ENCODE data around the gene PCDHB8. TPM values are rescaled to one million over a fixed set of nuclear protein-coding genes. Genes with fewer than 3 reads are reported as not detected.
"Not testable (repeated sequence)": the region's sequence is repeated elsewhere in the genome, so short reads cannot be mapped to it uniquely, and the experiment has no call there.

Gene PCDHB8
- total RNA-seq (ENCODE audit: low replicate concordance), result 0.99 and 3.9 TPM in 2 replicates
- long read RNA-seq, partial matches to known transcripts, result 0 of 1 reads
- long read RNA-seq, other reads (novel, unspliced or antisense), result 0 of 1 reads

DNA sequence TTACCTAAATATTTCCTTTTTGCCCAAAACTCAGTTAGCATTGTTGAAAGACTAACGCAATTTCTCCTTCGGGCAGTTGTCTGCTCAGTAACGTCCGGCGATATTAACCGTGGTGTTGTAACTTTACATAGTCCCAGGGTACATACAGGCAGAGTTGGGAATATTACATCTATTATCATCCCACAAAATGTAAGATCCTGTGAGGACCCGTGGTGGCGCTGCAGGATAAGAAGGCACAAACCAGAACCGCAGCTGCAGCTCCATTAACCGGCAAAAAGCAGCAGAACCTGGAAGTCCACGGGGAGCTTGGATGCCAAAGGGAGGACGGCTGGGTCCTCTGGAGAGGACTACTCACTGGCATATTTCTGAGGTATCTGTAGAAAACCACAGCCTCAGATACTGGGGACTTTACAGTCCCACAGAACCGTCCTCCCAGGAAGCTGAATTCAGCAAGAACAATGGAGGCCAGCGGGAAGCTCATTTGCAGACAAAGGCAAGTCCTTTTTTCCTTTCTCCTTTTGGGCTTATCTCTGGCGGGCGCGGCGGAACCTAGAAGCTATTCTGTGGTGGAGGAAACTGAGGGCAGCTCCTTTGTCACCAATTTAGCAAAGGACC lies at the start of gene PCDHB8:
Gene PCDHB8, plus strand, starts transcription at position 214 of the 615 bp plus-strand sequence. Its CDS starts 245 bp downstream, at position 459.
- H3K27ac Mint-ChIP-seq; H3K4me1 Mint-ChIP-seq (ENCODE audit: unreplicated experiment); H3K9me3 Mint-ChIP-seq; DNase-seq (ENCODE audit: extremely low spot score, unreplicated experiment); H3K36me3 Mint-ChIP-seq; H3K4me3 Mint-ChIP-seq; H3K27me3 Mint-ChIP-seq: not testable (repeated sequence)

GRCh38 chr5:141135030-141135717 lies 42.4 kb upstream of the PCDHB8 start, which contains the start of gene PCDHB5:
Gene PCDHB5, plus strand, starts transcription at chr5:141135206. Its CDS starts 229 bp downstream, at chr5:141135435.
- no peak for DNase-seq (ENCODE audit: extremely low spot score, unreplicated experiment)
- H3K36me3 Mint-ChIP-seq, result peaks cover 25% of the 10 kb centered on the region
- H3K9me3 Mint-ChIP-seq, result peaks cover 29% of the 10 kb centered on the region

GRCh38 chr5:141135718-141136266 lies 41.8 kb upstream of the PCDHB8 start:
- TF ChIP-seq, protein P1, sequence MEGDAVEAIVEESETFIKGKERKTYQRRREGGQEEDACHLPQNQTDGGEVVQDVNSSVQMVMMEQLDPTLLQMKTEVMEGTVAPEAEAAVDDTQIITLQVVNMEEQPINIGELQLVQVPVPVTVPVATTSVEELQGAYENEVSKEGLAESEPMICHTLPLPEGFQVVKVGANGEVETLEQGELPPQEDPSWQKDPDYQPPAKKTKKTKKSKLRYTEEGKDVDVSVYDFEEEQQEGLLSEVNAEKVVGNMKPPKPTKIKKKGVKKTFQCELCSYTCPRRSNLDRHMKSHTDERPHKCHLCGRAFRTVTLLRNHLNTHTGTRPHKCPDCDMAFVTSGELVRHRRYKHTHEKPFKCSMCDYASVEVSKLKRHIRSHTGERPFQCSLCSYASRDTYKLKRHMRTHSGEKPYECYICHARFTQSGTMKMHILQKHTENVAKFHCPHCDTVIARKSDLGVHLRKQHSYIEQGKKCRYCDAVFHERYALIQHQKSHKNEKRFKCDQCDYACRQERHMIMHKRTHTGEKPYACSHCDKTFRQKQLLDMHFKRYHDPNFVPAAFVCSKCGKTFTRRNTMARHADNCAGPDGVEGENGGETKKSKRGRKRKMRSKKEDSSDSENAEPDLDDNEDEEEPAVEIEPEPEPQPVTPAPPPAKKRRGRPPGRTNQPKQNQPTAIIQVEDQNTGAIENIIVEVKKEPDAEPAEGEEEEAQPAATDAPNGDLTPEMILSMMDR (conservative IDR thresholded peaks at IDR 0.05), result no peak
- Mint-ChIP-seq H3K27me3 (no peaks in the 10 kb centered on the region), H3K4me3 (peak overlapping the region; percentile 94), H3K4me1 (ENCODE audit: unreplicated experiment) (no peaks in the 10 kb centered on the region), H3K36me3 (peaks cover 25% of the 10 kb centered on the region), H3K9me3 (peaks cover 29% of the 10 kb centered on the region), H3K27ac (peak overlapping the region; percentile 94)
- no peak for DNase-seq (ENCODE audit: extremely low spot score, unreplicated experiment)

More at GRCh38 chr5:141135030-141135717, 42.4 kb upstream of the PCDHB8 start, which contains the start of gene PCDHB5:
- Mint-ChIP-seq H3K27ac (peak within 1 kb of the TSS; percentile 94), H3K4me3 (peak within 1 kb of the TSS; percentile 94), H3K4me1 (ENCODE audit: unreplicated experiment) (no peaks in the 10 kb centered on the region), H3K27me3 (no peaks in the 10 kb centered on the region)
- TF ChIP-seq, protein P1 (conservative IDR thresholded peaks at IDR 0.05), result peak; percentile 61

GRCh38 chr5:141137346-141137745 lies 40.2 kb upstream of the PCDHB8 start:
- not testable (repeated sequence) for H3K27me3 Mint-ChIP-seq; DNase-seq (ENCODE audit: extremely low spot score, unreplicated experiment); H3K27ac Mint-ChIP-seq; H3K4me3 Mint-ChIP-seq; H3K4me1 Mint-ChIP-seq (ENCODE audit: unreplicated experiment)
- H3K9me3 Mint-ChIP-seq, result peaks cover 29% of the 10 kb centered on the region
- peaks cover 25% of the 10 kb centered on the region for H3K36me3 Mint-ChIP-seq

DNA sequence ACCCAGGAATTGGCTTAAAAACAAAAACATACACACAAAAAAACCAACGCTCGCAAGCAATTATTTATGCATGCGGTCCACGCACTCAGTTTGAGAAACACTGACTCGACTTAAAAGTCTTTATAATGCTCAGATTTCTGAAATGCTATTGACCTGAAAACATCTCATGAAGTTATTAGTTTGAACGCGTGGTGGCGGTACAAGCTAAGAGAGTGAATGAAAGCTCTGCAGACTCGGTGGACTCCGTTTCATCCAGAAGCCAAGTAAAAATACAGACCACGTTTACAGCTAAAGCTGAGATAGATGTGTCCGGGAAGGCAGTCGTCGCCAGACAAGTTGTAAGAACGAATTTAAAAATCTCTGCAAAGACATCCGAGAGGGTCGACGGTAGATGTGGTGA lies 27.8 kb upstream of the PCDHB8 start, which contains the start of gene PCDHB6:
Gene PCDHB6, plus strand, starts transcription at position 246 of the 400 bp plus-strand sequence. CDS start 201 bp downstream, outside the sequence.
- no peak for DNase-seq (ENCODE audit: extremely low spot score, unreplicated experiment)
- no peaks in the 10 kb centered on the region for H3K4me1 Mint-ChIP-seq (ENCODE audit: unreplicated experiment)
- peaks cover 10% of the 10 kb centered on the region for H3K9me3 Mint-ChIP-seq
- TF ChIP-seq, protein P1 (conservative IDR thresholded peaks at IDR 0.05), result no peak
- no peak within 1 kb of the TSS for H3K4me3 Mint-ChIP-seq
- H3K27me3 Mint-ChIP-seq, result no peaks in the 10 kb centered on the region
- no peak within 1 kb of the TSS for H3K27ac Mint-ChIP-seq
- peaks cover 7% of the 10 kb centered on the region for H3K36me3 Mint-ChIP-seq

DNA sequence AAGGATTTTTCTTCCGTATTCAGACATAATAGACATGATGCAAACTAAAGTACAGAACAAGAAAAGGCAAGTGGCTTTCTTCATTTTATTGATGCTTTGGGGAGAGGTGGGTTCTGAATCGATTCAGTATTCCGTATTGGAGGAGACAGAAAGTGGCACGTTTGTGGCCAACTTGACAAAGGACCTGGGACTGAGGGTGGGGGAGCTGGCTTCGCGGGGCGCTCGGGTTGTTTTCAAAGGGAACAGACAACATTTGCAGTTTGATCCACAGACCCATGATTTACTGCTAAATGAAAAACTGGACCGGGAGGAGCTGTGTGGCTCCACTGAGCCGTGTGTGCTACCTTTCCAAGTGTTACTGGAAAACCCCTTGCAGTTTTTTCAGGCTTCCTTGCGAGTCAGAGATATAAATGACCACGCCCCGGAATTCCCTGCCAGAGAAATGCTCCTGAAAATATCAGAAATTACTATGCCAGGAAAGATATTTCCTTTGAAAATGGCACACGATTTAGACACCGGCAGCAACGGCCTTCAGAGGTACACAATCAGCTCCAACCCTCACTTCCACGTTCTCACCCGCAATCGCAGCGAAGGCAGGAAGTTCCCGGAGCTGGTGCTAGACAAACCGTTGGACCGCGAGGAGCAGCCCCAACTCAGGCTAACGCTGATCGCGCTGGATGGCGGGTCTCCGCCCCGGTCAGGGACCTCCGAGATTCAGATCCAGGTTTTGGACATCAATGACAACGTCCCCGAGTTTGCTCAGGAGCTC lies 27.2 kb upstream of the PCDHB8 start:
- Mint-ChIP-seq H3K4me1 (ENCODE audit: unreplicated experiment) (no peaks in the 10 kb centered on the region), H3K36me3 (peaks cover 7% of the 10 kb centered on the region), H3K27me3 (no peaks in the 10 kb centered on the region), H3K4me3 (no peak overlapping the region), H3K9me3 (peaks cover 10% of the 10 kb centered on the region), H3K27ac (no peak overlapping the region)
- TF ChIP-seq, protein P1 (conservative IDR thresholded peaks at IDR 0.05), result no peak
- no peak for DNase-seq (ENCODE audit: extremely low spot score, unreplicated experiment)
